Sciatic nerve (tissue), 2 donors: Measurements from ENCODE around the gene C17orf107. TPM values are rescaled to one million over a fixed set of nuclear protein-coding genes. Genes with fewer than 3 reads are reported as not detected.
A peak's percentile ranks its signal among the peaks of the same experiment; 100 is the strongest.
"Not testable (repeated sequence)": the region's sequence is repeated elsewhere in the genome, so short reads cannot be mapped to it uniquely, and the experiment has no call there.

Experiments
- ATAC-seq: fragments of 200-7000 bp; cut with Tn5 transposase; one replicate; pipeline ENCODE4 v1.9.1; 2020; ENCODE audit warnings: mild to moderate bottlenecking, moderate library complexity
- DNase-seq: peaks from one replicate; pipeline ENCODE4 v3.0.0-alpha.2; 2020; ENCODE audit warnings: low spot score
- intact Hi-C: fragments of 100-400 bp; cut with DNase I; formaldehyde crosslinking; loops from one replicate; pipeline ENCODE4 v1.14.2; 2022
- total RNA-seq: library from RNA; stranded (reverse); fragmentation: NEBNext Ultra II Directional; extraction: Animal tissue kit (Norgen Biotek cat#: 25700); gene quantifications from one replicate; pipeline ENCODE4 v1.2.1, GENCODE V29; 2021
- donor health status: DM: no; HTN: no; CAD: no.
- donor health status: DM: no; HTN: no; CAD: no.

C17orf107 gene
- total RNA-seq, 1 donor from 2014 or later, result 2.4 TPM

DNA sequence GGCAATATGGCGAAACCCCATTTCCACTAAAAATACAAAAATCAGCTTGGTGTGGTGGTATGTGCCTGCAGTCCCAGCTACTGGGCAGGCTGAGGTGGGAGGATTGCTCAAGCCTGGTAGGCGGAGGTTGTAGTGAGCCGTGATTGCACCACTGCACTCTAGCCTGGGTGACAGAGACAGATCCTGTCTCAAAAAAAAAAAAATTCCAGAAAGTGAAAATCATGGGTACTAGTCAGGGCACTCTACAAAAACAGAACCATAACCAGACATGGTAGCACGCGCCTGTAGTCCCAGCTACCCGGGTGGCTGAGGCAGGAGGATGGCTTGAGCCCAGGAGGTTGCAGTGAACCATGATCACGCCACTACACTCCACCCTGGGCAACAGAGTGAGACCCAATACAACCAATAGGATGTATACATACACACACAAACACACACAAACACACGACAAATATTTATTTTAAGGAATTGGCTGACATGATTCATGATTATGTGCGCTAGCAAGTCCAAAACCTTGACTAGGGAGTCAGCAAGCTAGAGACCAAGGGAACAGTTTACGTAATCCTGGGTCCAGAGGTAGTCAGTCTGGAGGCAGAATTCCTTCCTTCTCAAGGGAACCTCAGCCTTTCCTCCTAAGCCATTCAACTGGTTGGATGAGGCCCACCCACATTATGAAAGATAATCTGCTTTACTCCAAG, 21.2 kb downstream of the C17orf107 start:
- DNase-seq, result no peak
- intact Hi-C loops, result no loop called here
- ATAC-seq, result no peak

DNA sequence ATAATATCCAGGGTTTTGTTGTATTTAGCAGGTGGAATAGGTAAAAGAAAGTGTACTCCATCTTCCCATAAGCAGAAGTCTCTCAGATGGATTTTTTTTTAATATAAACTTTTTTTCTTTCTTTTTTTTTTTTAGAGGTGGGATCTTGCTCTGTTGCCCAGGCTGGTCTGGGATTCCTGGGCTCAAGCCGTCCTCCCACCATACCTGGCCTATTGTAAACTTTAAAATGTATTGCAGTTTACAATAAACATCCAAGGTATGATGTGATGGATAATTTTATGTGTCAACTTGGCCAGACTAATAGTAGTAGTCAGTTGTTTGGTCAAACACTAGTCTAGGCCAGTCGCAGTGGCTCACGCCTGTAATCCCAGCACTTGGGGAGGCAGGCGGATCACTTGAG, 22.0 kb downstream of the C17orf107 start:
- DNase-seq, result no peak
- ATAC-seq, result no peak
- intact Hi-C loops, result no loop called here

DNA sequence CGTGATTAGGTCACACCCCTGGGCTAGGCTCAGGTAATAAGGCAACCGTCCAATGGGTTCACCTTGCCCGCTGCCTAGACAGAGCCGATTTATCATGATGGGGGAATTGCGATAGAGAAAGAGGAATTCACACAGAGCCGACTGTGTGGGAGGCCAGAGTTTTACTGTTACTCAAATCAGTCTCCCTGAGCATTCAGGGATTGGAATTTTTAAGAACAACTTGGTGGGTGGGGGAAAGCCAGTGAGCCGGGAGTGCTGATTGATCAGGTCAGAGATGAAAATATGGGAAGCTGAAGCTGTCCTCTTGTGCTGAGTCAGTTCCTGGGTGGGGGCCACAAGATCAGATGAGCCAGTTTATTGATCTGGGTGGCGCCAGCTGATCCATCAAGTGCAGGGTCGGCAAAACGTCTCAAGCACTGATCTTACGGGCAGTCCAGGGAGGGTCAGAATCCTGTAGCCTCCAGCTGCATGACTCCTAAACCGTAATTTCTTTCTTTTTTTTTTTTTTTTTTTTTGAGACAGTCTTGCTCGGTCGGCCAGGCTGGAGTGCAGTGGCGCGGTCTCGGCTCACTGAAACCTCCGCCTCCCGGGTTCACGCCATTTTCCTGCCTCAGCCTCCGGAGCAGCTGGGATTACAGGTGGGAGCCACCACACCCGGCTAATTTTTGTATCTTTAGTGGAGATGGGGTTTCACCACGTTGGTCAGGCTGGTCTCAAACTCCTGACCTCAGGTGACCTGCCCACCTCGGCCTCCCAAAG, 27.4 kb downstream of the C17orf107 start:
- DNase-seq, intact Hi-C loops, ATAC-seq: not testable (repeated sequence)

DNA sequence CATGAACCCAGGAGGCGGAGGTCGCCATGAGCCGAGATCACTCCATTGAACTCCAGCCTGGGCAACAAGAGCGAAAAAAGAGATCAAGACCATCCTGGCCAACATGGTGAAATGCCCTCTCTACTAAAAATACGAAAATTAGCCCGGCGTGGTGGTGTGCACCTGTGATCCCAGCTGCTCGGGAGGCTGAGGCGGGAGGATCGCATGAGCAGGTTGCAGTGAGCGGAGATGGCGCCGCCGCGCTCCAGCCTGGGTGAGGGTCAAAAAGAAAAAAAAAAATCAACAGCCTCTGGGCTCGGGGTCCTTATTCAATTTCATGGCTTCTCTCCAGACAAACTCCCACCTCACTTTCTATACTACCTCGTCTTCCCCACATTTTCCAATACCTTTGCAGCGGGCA, 29.5 kb downstream of the C17orf107 start:
- ATAC-seq (no peak), DNase-seq (no peak)
- intact Hi-C loops, result no loop called here

DNA sequence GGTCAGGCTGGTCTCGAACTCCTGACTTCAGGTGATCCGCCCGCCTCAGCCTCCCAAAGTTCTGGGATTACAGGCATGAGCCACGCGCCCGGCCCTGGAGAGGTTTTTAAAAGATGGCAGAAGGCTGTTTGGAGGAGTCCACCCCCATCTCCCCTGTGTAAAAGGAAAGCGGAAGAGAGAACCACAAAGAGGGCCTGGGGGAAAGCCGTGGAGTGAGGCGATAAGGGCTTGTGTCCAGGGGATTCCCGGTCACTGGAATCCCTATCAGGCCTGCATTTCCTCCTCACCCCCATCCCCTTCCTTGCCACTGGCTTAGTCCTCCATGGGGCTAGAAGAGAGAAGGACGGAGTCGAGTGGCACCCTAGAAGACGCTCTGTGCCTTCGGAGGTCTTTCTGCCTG, 32.6 kb downstream of the C17orf107 start, which contains the start of gene GP1BA:
Gene GP1BA, plus strand, starts transcription at position 315 of the 400 bp plus-strand sequence. CDS start 328 bp downstream, outside the sequence.
- intact Hi-C loops, result no loop called here
- ATAC-seq, result no peak

DNA sequence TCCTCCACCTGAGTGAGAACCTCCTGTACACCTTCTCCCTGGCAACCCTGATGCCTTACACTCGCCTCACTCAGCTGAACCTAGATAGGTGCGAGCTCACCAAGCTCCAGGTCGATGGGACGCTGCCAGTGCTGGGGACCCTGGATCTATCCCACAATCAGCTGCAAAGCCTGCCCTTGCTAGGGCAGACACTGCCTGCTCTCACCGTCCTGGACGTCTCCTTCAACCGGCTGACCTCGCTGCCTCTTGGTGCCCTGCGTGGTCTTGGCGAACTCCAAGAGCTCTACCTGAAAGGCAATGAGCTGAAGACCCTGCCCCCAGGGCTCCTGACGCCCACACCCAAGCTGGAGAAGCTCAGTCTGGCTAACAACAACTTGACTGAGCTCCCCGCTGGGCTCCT, 33.4 kb downstream of the C17orf107 start:
- intact Hi-C loops, result no loop called here
- DNase-seq, result no peak
- ATAC-seq, result no peak

More for the DNA sequence above, 32.6 kb downstream of the C17orf107 start, which contains the start of gene GP1BA:
- no peak for DNase-seq

DNA sequence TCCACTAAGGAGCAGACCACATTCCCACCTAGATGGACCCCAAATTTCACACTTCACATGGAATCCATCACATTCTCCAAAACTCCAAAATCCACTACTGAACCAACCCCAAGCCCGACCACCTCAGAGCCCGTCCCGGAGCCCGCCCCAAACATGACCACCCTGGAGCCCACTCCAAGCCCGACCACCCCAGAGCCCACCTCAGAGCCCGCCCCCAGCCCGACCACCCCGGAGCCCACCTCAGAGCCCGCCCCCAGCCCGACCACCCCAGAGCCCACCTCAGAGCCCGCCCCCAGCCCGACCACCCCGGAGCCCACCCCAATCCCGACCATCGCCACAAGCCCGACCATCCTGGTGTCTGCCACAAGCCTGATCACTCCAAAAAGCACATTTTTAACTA, 34.3 kb downstream of the C17orf107 start:
- DNase-seq, result no peak
- intact Hi-C loops, result no loop called here
- no peak for ATAC-seq

DNA sequence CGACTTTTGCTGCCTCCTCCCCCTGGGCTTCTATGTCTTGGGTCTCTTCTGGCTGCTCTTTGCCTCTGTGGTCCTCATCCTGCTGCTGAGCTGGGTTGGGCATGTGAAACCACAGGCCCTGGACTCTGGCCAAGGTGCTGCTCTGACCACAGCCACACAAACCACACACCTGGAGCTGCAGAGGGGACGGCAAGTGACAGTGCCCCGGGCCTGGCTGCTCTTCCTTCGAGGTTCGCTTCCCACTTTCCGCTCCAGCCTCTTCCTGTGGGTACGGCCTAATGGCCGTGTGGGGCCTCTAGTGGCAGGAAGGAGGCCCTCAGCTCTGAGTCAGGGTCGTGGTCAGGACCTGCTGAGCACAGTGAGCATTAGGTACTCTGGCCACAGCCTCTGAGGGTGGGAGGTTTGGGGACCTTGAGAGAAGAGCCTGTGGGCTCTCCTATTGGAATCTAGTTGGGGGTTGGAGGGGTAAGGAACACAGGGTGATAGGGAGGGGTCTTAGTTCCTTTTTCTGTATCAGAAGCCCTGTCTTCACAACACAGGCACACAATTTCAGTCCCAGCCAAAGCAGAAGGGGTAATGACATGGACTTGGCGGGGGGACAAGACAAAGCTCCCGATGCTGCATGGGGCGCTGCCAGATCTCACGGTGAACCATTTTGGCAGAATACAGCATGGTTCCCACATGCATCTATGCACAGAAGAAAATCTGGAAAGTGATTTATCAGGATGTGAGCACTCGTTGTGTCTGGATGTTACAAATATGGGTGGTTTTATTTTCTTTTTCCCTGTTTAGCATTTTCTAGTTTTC, 35.0 kb downstream of the C17orf107 start:
- DNase-seq (no peak), ATAC-seq (peak; percentile 36)
- intact Hi-C loops, result no loop called here

DNA sequence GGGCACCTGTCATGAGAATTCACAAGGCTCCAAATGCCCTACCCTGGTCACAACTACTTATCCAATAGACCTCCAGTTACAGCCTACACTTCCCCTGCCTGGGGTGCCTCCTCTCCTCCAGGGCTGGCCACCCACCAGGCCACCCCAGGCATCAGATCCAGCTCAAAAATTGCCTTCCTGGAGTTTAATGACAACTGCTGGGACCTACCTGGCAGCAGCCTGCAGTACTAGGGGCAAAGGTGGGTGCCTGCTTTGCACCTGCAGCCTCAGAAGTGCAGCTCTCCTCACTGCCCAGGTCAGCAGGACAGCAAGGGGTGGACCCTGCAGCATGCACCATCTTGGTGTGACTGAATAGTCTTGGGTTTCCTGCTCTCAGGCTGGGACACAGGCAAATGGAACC, 36.3 kb downstream of the C17orf107 start:
- intact Hi-C loops, result no loop called here
- no peak for ATAC-seq
- no peak for DNase-seq

DNA sequence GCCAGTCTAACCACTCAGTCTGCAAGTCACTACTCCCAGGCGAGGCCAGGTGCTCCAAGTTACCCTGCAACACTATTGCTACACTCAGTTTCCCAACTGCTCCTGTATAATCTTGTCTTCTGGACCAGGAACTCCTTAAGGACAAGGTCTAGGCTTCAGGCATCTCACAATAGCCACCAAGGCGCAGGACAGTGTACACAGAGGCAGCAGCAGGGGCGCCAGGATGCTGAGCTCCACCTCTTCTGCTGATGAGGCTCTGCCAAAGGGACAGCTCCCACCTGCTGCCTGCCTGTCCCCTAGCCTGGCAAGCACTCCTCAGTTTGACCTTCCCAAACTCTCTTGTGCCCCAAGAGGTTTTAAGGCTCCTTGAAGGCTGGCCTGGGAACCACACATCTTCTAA, 37.1 kb downstream of the C17orf107 start:
- ATAC-seq (no peak), DNase-seq (no peak)
- intact Hi-C loops, result no loop called here

DNA sequence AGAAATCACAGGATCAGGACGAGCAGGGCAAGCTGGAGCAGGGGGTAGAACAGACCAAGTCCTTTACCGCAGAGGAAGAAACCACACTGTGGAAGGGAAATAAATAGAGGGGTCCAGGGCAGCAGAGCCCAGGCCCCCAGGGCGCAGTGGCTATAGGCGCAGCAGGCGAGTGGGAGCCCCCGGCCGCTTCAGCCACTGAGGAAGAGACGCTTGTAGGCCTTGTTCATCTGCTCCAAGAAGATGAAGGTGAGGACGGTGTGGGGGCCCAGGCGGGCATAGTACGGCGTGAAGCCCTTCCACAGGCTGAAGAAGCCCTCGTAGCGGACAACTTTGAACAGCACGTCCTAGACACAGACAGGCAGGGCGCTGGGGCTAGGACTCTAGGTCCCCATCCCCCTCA, 38.2 kb downstream of the C17orf107 start:
- no peak for ATAC-seq
- DNase-seq, result no peak
- intact Hi-C loops, result no loop called here

DNA sequence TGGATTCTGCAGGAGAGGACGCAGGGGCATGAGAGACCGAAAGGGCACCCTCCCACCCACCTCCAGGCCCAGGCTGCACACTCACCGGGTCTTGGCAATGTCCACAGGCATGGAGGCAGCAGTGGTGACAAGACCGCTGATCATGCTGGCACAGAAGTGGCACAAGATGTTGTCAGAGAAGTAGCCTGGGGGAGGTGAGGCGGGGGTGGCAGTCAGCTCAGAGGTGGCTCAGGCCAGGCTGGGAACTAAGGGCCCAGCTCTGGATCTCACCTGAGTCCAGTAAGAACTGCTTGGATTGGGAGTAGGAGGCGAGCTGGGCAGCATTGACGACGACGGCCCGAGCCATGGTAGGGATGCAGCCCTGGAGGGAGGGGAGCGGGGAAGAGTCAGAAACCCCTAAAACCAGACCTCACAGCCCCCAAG, 38.7 kb downstream of the C17orf107 start:
- DNase-seq (no peak), ATAC-seq (no peak)
- intact Hi-C loops, result no loop called here

DNA sequence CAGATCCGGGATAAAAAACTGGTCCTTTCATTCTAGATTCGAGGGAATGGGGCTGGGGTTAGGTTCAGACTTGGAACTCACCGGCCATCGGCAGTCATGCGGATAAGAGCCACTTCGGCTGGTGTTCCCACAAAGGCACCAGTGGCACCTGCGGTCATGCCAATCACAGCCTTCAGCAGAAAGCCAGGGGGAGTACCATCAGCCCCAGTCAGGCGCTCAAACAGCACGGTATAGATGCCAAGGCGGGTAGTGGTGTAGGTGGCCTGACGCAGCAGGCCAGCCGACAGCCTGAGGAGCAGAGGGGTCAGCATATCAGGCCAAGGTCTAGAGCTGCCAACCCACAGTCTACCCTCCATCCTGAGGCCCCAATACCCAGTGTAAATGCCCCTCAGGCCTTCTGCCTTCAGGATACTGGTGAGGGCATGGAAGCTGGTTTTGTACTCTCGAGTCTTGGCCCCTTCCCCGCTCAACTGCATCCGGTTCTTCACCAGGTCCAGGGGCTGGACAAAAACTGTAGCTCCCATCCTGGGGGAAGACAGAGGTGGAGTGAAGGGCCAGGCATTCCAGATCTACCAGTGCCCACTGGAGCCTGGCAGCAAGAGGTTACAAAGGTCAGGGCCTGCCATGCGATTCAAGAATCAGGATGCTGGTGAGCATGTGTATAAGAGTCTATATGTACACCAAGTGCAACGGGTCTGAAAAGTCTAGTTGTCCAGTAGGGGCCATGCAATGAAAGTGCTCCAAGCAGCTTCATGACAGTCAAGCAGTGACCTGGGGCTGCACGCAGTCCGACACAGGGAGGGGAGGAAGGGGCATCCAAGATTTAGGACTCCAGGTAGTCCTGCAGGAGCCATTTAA, 39.6 kb downstream of the C17orf107 start:
- ATAC-seq, result no peak
- no peak for DNase-seq
- intact Hi-C loops, result no loop called here

DNA sequence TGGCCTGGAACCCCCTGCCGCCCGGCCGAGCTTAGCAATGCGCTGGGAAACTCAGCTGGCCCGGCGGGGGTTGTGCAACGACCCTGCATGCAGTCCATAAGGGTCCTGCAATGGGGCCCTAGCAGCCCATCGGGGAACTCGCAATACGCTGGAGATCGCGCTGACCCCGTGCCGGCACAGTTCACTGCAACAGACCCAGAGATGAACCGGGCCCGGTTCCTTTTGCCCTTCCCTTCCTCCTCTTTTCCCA, 40.1 kb downstream of the C17orf107 start:
- DNase-seq (no peak), ATAC-seq (no peak)
- intact Hi-C loops, result no loop called here

DNA sequence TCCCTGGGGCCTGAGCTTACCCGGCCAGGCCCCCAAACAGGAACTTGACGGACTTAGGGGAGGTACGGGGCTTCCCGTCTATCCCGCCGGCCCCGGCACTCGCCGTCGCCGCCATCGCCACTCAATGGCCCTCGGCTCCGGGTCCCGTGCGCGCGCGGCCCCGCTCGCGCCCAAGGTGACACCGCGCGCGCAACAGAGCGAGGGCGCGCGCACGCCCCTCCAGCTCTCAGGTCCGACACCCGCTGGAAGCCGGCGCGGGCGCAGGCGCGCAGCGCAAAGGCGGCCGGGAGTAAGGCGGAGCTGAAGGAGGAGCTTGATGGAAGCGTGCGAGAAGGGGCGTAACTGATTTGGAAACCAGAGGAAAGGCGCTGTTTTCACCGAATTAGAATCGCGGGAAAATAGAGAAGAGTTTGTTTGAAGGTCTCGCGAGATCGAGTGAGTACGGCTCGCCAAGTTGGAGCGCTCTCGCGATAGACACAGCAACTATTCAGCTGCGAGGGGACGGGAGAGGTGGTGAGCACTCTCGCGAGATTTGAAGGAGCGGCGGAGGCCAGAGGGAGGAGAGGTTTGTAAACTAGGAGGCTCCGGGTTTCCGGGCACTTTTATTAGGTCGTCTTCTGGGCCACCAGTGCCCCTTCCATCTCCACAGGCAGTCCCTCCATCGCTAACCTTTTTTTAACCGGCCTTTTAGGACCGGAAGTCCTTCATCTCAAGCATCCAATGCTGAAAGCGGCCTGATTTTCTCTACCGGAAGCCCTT, 40.6 kb downstream of the C17orf107 start, which contains the start of the genes RNF167 and SLC25A11:
Gene RNF167, plus strand, starts transcription at position 473 of the 759 bp plus-strand sequence. CDS start 642 bp downstream, outside the sequence.
Gene SLC25A11, minus strand, starts transcription at position 251 of the 759 bp plus-strand sequence. Its CDS starts 136 bp downstream, at position 115.
- DNase-seq (peak; percentile 96), ATAC-seq (peak; percentile 96)
- intact Hi-C loops, result no loop called here

DNA sequence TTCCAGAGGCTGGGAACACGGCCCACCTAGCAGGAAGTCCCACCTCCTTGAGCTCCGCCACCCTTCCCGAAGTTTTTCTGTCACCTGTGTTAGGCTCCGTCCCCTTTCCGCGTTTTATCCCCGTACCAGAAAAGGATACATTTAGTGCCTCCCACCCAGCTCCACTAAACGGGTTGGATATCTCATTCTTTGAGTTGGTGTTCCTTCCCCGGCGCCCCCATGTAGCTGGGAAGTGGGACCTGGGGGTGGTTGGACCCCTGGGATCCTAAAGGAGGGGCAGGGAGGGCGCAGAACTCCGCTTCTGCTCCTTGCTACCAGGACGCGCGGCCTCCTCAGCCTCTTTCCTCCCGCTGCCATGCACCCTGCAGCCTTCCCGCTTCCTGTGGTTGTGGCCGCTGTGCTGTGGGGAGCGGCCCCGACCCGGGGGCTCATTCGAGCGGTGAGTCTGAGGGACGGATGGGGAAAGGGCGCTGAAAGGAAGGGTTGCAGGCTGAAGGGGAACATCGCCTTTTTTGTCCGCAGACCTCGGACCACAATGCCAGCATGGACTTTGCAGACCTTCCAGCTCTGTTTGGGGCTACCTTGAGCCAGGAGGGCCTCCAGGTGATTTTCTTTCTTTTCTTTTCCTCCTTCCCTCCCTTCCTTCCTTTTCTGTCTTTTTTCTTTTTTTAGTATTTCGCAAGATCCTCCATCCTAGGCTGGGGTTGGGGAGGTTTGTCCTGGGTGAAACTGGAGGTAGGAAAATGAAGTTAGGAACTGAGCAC, 41.4 kb downstream of the C17orf107 start:
- intact Hi-C loops, result no loop called here
- peak; percentile 87 for ATAC-seq
- peak; percentile 86 for DNase-seq

DNA sequence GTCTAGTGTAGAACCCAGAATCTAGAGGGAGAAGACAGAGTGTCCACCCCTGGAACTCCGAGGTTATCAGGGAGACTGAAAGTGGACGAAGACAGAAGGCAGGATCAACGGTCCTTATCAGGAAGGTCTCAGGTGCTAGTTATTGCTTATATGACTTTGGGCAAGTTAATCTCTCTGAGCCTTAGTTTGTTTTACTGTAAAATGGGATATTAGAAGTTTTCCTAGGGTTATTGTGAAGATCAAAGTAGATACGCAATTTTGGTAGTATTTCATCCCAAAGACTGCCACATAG, 41.9 kb downstream of the C17orf107 start:
- DNase-seq (no peak), ATAC-seq (no peak)
- intact Hi-C loops, result no loop called here
